ENCODE measurements around the gene KCNJ6. TPM values are rescaled to one million over a fixed set of nuclear protein-coding genes. Genes with fewer than 3 reads are reported as not detected.

KCNJ6 gene
- total and polyA plus RNA-seq, 2 of the 8 experiments (the other 6 are each of a cell fraction or from before 2014, with no cell fraction given): 0.51 to 1.2 TPM

DNA sequence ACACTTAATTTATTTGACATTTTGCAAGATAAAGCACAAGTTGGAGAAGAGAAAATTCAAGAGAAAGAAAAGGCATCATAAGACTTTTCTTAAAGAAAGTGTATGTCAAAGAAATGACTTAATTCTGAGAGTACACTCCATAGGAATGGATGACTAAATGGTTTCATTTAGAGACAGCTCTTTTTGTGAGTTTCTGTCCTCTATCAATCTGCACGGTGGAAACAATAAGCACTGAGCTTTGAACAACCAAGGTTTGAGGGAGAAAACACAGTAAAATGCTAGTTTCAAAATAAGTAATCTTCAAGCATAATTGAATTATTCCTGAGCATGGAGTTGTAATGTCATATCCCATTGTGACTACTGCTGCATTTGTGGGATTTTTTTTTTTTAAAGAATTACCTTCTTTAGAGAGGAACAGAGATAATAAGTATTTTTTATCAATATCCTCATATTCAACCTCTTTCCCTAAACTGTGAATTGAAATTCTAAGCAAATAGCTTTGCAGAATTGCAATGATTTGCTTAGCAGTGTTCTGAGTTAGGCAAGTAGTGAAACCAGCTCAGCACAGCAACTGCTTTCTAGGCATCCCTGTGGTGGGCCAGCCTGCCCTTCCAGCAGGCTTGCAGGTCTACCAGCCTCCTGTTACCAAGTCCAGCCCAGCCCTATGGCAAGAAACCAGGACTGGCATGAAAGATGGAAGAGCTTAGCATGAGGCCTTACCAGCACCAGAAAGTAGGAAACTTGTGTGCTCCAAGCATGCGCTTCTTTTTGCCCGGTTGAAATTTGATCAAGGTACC is 38.2 kb downstream of the KCNJ6 start:
- Histone ChIP-seq H3K18ac (ENCODE audit: extremely low read depth, low read length) (no peak overlapping the region), H3K27me3 (replicated peaks in 1 of 4; ENCODE audit: control insufficient read depth in 3 of 4, extremely low read depth in 1 of 4, insufficient read depth in 3 of 4, low read length in 3 of 4) (peaks cover 0 to 2% (median 0%) of the 10 kb centered on the region in 4 experiments; a peak in 1 of 7 replicates), H3K4me2 (ENCODE audit: insufficient read depth in 1 of 2, low read depth in 2 of 2, low read length in 2 of 2) (no peak overlapping the region), H3K4me1 (replicated peaks in 1 of 4; ENCODE audit: control insufficient read depth in 3 of 4, insufficient read depth in 4 of 4, low read length in 3 of 4) (peaks cover 0 to 3% (median 0%) of the 10 kb centered on the region in 4 experiments; a peak in 2 of 7 replicates), H2BK5ac (ENCODE audit: low read depth, low read length) (no peak overlapping the region), H2BK12ac (ENCODE audit: low read depth, low read length) (no peak overlapping the region), H2AK5ac (ENCODE audit: low read depth, low read length) (no peak overlapping the region), H3K9me3 (ENCODE audit: insufficient read depth in 2 of 2, low read depth in 1 of 2, low read length in 1 of 2) (no peaks in the 10 kb centered on the region), H4K20me1 (replicated peaks in 1 of 2; ENCODE audit: control insufficient read depth in 1 of 2, insufficient read depth in 2 of 2, low read length in 2 of 2) (no peaks in the 10 kb centered on the region), H3K4me3 (ENCODE audit: extremely low read depth in 1 of 4, insufficient read depth in 2 of 4, low read depth in 3 of 4, low read length in 4 of 4) (no peak overlapping the region), H2BK20ac (ENCODE audit: low read length) (no peak overlapping the region), H3K23ac (ENCODE audit: insufficient read length) (no peak overlapping the region), H4K91ac (replicated peaks; ENCODE audit: insufficient read length, low read length) (no peak overlapping the region), H3K36me3 (ENCODE audit: control insufficient read depth in 2 of 4, insufficient read depth in 4 of 4, low read length in 3 of 4) (no peaks in the 10 kb centered on the region), H3K4ac (replicated peaks; ENCODE audit: insufficient read length, low read depth, low read length) (no peak overlapping the region), H4K5ac (ENCODE audit: insufficient read length, low read depth, low read length) (no peak overlapping the region), H2AFZ (ENCODE audit: low read length) (no peak overlapping the region), H2BK120ac (replicated peaks; ENCODE audit: low read depth, low read length) (no peak overlapping the region), H3K27ac (ENCODE audit: low read depth, low read length) (no peak overlapping the region), H4K8ac (ENCODE audit: extremely low read depth, insufficient read depth, low read length) (no peak overlapping the region), H3K9ac (replicated peaks in 1 of 4; ENCODE audit: extremely low read depth in 1 of 4, low read depth in 3 of 4, low read length in 3 of 4) (no peak overlapping the region), H3K79me2 (ENCODE audit: control insufficient read depth in 1 of 2, insufficient read depth in 2 of 2, low read length in 2 of 2) (no peaks in the 10 kb centered on the region), H3K79me1 (ENCODE audit: low read depth, low read length) (no peaks in the 10 kb centered on the region), H2BK15ac (ENCODE audit: low read length) (no peak overlapping the region), H3K14ac (ENCODE audit: insufficient read length) (no peak overlapping the region), H3K23me2 (ENCODE audit: low read depth, low read length) (no peaks in the 10 kb centered on the region; the same call in 1 of the 2 replicates), H3K56ac (replicated peaks; ENCODE audit: insufficient read length, low read depth, low read length) (no peak overlapping the region)
- CTCF ChIA-PET (ENCODE audit: partially characterized antibody): interaction anchor here (1.0 to 1.4 kb wide), 2 partner anchors 9 to 17 kb away, joined by 3 read pairs; no protein-coding TSS in a partner anchor
- POLR2A ChIA-PET (ENCODE audit: partially characterized antibody): no interaction called here
- DNase-seq (ENCODE audit: low read depth in 1 of 2, low spot score in 2 of 2): no peak
- WGBS, 2 experiments (ENCODE audit: extremely low coverage in 1 of 2, insufficient coverage in 1 of 2, insufficient read length in 1 of 2, insufficient replicate concordance in 2 of 2, low coverage in 1 of 2, low lambda C conversion rate in 2 of 2, missing lambda C conversion rate in 1 of 2): 81% methylated on average over 3 of the region's 3 CpGs; no CpG with 5 or more reads in 1 of the 2 experiments
- no peak for FAIRE-seq
- TF ChIP-seq RFX5 (IDR thresholded peaks at IDR 0.05; ENCODE audit: borderline replicate concordance, low read depth, low read length) (no peak), SUZ12 (IDR thresholded peaks at IDR 0.05; ENCODE audit: low read length) (no peak), BRCA1 (IDR thresholded peaks at IDR 0.05; ENCODE audit: low read depth, low read length) (no peak), SAP30 (IDR thresholded peaks at IDR 0.05; ENCODE audit: insufficient read depth, insufficient replicate concordance, low read length) (no peak), EZH2 (IDR thresholded peaks at IDR 0.05; ENCODE audit: low read depth, low read length, severe bottlenecking) (no peak), JUND (IDR thresholded peaks at IDR 0.05; ENCODE audit: low read length) (no peak), RBBP5 (IDR thresholded peaks at IDR 0.05; ENCODE audit: borderline replicate concordance, low read depth, low read length) (no peak), SP4 (IDR thresholded peaks at IDR 0.05; ENCODE audit: low read length) (no peak), HDAC2 (IDR thresholded peaks at IDR 0.05; ENCODE audit: borderline replicate concordance in 1 of 2, low read depth in 2 of 2, low read length in 2 of 2) (no peak), CHD2 (IDR thresholded peaks at IDR 0.05; ENCODE audit: low read length) (no peak)
